ENCODE data around the gene PHYHD1. TPM values are rescaled to one million over a fixed set of nuclear protein-coding genes. Genes with fewer than 3 reads are reported as not detected.

Gene PHYHD1
- polyA plus RNA-seq, 2 of the 4 experiments (the other 2 are of a cell fraction), result not detected

DNA sequence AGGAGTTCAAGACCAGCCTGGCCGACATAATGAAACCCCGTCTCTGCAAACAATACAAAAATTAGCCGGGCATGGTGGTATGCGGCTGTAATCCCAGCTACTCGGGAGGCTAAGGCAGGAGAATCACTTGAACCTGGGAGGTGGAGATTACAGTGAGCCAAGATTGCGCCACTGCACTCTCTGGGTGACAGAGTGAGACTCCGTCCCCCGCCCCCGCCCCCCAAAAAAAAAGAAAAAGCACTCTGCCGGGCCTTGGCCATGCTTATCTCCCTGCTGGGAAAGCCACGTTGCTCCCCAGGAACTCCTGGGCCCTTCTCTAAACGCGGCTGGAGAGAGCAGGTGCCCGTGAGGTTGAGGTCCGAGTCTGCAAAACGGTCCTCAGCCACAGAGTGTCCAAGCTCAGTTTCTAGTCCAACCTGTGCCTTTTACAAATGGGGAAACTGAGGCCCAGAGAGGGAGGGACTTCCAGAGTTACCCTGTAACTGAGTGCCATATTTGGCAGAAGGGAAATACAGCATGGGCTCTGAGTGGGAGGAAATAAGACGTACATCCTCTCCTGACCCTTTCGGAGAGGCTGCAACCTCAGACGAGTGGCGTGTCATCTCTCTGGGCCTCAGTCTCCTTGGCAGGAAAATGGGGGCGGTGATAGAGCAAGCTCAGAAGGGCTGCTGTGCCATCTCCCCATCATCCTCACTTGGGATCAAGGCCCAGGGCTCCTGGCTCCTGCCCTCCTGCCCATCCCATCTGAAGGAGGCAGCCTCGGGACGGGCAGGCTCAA is 6.6 kb upstream of the PHYHD1 start:
- peak overlapping the region; percentile 91 to 97 for H3K27ac ChIP-seq
- peak overlapping the region; percentile 79 for H3K4me2 ChIP-seq
- WGBS (ENCODE audit: missing lambda C conversion rate), result 81% methylated on average over 18 of the region's 23 CpGs
- no peak for FAIRE-seq
- ChIA-PET POLR2A (no interaction called here), CTCF (interaction anchor here (0.9 to 4.3 kb wide), 2 partner anchors 14 to 51 kb away, joined by 3 to 37 read pairs; no protein-coding TSS in a partner anchor)
- ATAC-seq, result no peak
- H3K4me1 ChIP-seq, result peaks cover 70% of the 10 kb centered on the region
- TF ChIP-seq, protein P1, sequence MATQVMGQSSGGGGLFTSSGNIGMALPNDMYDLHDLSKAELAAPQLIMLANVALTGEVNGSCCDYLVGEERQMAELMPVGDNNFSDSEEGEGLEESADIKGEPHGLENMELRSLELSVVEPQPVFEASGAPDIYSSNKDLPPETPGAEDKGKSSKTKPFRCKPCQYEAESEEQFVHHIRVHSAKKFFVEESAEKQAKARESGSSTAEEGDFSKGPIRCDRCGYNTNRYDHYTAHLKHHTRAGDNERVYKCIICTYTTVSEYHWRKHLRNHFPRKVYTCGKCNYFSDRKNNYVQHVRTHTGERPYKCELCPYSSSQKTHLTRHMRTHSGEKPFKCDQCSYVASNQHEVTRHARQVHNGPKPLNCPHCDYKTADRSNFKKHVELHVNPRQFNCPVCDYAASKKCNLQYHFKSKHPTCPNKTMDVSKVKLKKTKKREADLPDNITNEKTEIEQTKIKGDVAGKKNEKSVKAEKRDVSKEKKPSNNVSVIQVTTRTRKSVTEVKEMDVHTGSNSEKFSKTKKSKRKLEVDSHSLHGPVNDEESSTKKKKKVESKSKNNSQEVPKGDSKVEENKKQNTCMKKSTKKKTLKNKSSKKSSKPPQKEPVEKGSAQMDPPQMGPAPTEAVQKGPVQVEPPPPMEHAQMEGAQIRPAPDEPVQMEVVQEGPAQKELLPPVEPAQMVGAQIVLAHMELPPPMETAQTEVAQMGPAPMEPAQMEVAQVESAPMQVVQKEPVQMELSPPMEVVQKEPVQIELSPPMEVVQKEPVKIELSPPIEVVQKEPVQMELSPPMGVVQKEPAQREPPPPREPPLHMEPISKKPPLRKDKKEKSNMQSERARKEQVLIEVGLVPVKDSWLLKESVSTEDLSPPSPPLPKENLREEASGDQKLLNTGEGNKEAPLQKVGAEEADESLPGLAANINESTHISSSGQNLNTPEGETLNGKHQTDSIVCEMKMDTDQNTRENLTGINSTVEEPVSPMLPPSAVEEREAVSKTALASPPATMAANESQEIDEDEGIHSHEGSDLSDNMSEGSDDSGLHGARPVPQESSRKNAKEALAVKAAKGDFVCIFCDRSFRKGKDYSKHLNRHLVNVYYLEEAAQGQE (IDR thresholded peaks at IDR 0.05), result no peak
- 0 out of 4 replicates have a peak, but pooled peaks of 1 of the 2 experiments have one; percentile 34 for TF ChIP-seq CEBPB (IDR thresholded peaks at IDR 0.05)
- no peak for DNase-seq (ENCODE audit: low read depth in 1 of 2, low spot score in 1 of 2)
- no peaks in the 10 kb centered on the region for H3K9me3 ChIP-seq
- no peak overlapping the region for H3K4me3 ChIP-seq

DNA sequence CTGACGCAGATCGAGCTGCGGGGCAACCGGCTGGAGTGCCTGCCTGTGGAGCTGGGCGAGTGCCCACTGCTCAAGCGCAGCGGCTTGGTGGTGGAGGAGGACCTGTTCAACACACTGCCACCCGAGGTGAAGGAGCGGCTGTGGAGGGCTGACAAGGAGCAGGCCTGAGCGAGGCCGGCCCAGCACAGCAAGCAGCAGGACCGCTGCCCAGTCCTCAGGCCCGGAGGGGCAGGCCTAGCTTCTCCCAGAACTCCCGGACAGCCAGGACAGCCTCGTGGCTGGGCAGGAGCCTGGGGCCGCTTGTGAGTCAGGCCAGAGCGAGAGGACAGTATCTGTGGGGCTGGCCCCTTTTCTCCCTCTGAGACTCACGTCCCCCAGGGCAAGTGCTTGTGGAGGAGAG is 4.6 kb upstream of the PHYHD1 start:
- no peaks in the 10 kb centered on the region for H3K9me3 ChIP-seq
- DNase-seq (ENCODE audit: low read depth in 1 of 2, low spot score in 1 of 2) (no peak), FAIRE-seq (no peak), ATAC-seq (no peak)
- ChIA-PET POLR2A (no interaction called here), CTCF (interaction anchor here (0.8 to 4.3 kb wide), 4 partner anchors 9 to 40 kb away, joined by 3 to 37 read pairs (median 6); no protein-coding TSS in a partner anchor)
- TF ChIP-seq EHMT2 (IDR thresholded peaks at IDR 0.05; ENCODE audit: low read depth) (no peak), SREBF2 (IDR thresholded peaks at IDR 0.05) (no peak), HOXB5 (CRISPR knock-in tag; IDR thresholded peaks at IDR 0.05) (no peak), RFX5 (IDR thresholded peaks at IDR 0.05) (no peak), RCOR1 (IDR thresholded peaks at IDR 0.05; ENCODE audit: low read depth, low read length) (no peak), CHD2 (IDR thresholded peaks at IDR 0.05; ENCODE audit: low read length, partially characterized antibody) (no peak), ZFP36 (IDR thresholded peaks at IDR 0.05; ENCODE audit: borderline replicate concordance, partially characterized antibody) (no peak), RNF2 (IDR thresholded peaks at IDR 0.05; ENCODE audit: borderline replicate concordance, low read depth) (no peak), SMC3 (IDR thresholded peaks at IDR 0.05) (no peak), EP300 (IDR thresholded peaks at IDR 0.05) (no peak), POLR2AphosphoS2 (conservative IDR thresholded peaks at IDR 0.05; ENCODE audit: low read length) (no peak), CEBPB (IDR thresholded peaks at IDR 0.05) (no peak), TFCP2L1 (CRISPR knock-in tag; IDR thresholded peaks at IDR 0.05) (no peak), FOSL2 (IDR thresholded peaks at IDR 0.05) (no peak), FOSL2 (CRISPR knock-in tag; IDR thresholded peaks at IDR 0.05) (no peak), JUN (IDR thresholded peaks at IDR 0.05) (no peak), CBX2 (IDR thresholded peaks at IDR 0.05; ENCODE audit: borderline replicate concordance, low read depth) (no peak), MAZ (IDR thresholded peaks at IDR 0.05; ENCODE audit: borderline replicate concordance, low read depth, low read length) (no peak)
- TF ChIP-seq, protein P2, sequence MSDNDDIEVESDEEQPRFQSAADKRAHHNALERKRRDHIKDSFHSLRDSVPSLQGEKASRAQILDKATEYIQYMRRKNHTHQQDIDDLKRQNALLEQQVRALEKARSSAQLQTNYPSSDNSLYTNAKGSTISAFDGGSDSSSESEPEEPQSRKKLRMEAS (IDR thresholded peaks at IDR 0.05), result no peak
- TF ChIP-seq, protein P3, sequence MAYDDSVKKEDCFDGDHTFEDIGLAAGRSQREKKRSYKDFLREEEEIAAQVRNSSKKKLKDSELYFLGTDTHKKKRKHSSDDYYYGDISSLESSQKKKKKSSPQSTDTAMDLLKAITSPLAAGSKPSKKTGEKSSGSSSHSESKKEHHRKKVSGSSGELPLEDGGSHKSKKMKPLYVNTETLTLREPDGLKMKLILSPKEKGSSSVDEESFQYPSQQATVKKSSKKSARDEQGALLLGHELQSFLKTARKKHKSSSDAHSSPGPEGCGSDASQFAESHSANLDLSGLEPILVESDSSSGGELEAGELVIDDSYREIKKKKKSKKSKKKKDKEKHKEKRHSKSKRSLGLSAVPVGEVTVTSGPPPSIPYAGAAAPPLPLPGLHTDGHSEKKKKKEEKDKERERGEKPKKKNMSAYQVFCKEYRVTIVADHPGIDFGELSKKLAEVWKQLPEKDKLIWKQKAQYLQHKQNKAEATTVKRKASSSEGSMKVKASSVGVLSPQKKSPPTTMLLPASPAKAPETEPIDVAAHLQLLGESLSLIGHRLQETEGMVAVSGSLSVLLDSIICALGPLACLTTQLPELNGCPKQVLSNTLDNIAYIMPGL (CRISPR knock-in tag; IDR thresholded peaks at IDR 0.05; ENCODE audit: borderline replicate concordance), result no peak
- WGBS (ENCODE audit: missing lambda C conversion rate), result 90% methylated on average over 14 of the region's 18 CpGs
- peak overlapping the region; percentile 76 to 84 for H3K27ac ChIP-seq
- H3K4me1 ChIP-seq, result peaks cover 77% of the 10 kb centered on the region
- H3K4me3 ChIP-seq, result no peak overlapping the region
- peak overlapping the region; percentile 57; the same call in 2 of the 3 replicates for H3K4me2 ChIP-seq

Data from A549 (cell line).